ENCODE measurements around the gene FHOD3. TPM values are rescaled to one million over a fixed set of nuclear protein-coding genes. Genes with fewer than 3 reads are reported as not detected.

The FHOD3 gene
- total RNA-seq, 2 experiments from 2014 or later = not detected

DNA sequence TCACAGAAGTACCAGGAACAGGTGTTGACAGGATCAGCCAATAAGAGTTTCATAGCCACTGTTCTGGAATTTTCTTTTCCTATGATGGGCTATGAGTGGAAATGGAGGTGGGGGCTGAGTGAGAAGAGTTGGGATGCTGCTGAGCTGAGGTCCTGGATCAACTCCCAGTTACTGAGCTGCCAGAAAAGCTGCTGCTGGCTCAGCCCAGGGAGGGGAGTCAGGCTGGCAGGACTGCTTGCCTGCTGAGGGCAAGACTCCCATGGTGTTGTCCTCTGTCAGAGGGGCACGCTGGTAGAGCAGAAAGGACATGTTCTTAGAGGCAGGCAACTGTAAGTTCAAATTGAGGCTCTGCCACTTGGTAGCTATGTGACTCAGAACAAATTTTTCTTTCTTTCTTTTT lies 519.5 kb downstream of the FHOD3 start:
- peaks cover 21% of the 10 kb centered on the region for H3K36me3 Mint-ChIP-seq

DNA sequence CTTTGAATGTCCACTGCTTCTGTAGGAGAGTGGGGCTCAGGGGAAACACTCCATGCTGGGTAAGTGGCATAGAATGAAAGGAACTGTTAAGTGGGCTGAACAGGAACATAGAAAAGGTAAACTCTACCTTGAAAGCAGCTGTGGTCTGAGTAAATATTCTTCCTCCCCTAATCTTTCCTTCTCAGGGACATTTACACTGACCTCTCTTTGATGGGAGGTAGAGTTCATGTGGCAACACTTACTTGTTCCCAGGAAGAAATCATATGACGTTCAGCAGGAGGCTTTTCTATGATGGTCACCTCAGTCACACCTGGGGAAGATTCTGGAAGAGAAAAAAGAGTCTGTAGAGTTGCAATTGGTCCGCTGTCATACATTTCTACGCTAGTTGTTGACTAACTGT lies 521.1 kb downstream of the FHOD3 start:
- Mint-ChIP-seq H3K36me3 (peaks cover 22% of the 10 kb centered on the region), H3K27ac (no peak overlapping the region), H3K27me3 (no peaks in the 10 kb centered on the region), H3K4me3 (no peak overlapping the region), H3K9me3 (no peaks in the 10 kb centered on the region), H3K4me1 (ENCODE audit: low read depth) (peaks cover 8% of the 10 kb centered on the region)
- DNase-seq = no peak
- intact Hi-C loops (cut with micrococcal nuclease) = no loop called here
- POLR2A ChIA-PET = no interaction called here
- CTCF ChIA-PET = interaction anchor here (1.3 kb wide), 1 partner anchor 11 kb away, joined by 3 read pairs; no protein-coding TSS in a partner anchor

More for the DNA sequence above, 519.5 kb downstream of the FHOD3 start:
- CTCF ChIA-PET = interaction anchor here (0.7 kb wide), 1 partner anchor 1726 kb away, joined by 3 read pairs; no protein-coding TSS in a partner anchor
- DNase-seq = no peak
- Mint-ChIP-seq H3K9me3 (no peaks in the 10 kb centered on the region), H3K4me3 (no peak overlapping the region), H3K4me1 (ENCODE audit: low read depth) (peaks cover 15% of the 10 kb centered on the region), H3K27ac (no peak overlapping the region), H3K27me3 (no peaks in the 10 kb centered on the region)
- intact Hi-C loops (cut with micrococcal nuclease) = no loop called here
- POLR2A ChIA-PET = no interaction called here

DNA sequence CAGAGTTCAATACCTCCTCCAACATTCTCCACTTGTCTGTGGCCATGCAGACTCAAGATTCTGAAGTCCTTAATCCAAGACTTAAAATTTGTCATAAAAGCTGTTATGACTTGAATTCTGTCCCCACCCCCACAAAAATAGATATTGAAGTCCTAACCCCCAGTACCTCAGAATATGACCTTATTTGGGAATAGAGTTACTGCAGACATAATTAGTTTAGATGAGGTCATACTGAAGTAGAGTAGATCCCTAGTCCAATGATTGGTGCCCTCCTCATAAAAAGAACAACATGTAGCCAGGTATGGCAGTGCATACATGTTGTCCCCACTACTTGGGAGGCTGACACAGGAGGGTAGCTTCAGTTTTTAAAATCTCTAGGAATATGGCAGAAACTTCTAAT lies 522.1 kb downstream of the FHOD3 start:
- ChIA-PET CTCF (no interaction called here), POLR2A (no interaction called here)
- intact Hi-C loops (cut with micrococcal nuclease) = loop anchor here (10.0 kb wide), 1 partner anchor 1325 kb away; the partner anchor contains the start of gene INO80C
- Mint-ChIP-seq H3K36me3 (peaks cover 18% of the 10 kb centered on the region), H3K9me3 (no peaks in the 10 kb centered on the region), H3K27ac (no peak overlapping the region), H3K27me3 (no peaks in the 10 kb centered on the region), H3K4me1 (ENCODE audit: low read depth) (no peaks in the 10 kb centered on the region), H3K4me3 (no peak overlapping the region)
- DNase-seq = no peak

DNA sequence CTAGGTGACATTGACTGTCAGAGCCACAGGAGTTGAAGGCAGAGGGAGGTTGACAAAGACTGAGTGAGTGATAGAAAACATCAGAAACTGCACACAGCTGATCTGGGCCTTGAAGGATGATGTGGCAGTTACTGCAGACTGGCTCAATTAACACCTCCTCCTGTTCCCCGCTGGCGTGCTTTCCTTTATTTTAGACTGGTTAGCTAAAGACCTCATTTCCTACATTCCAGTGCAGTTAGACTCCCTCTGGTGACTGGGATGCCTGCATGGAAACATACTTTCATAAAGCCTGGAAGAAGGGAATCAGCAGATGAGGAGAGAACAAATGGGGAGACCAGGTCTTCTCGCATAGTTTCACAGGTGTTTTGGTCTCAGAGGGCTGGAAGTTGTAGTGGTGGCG lies 524.2 kb downstream of the FHOD3 start:
- Mint-ChIP-seq H3K36me3 (peaks cover 17% of the 10 kb centered on the region), H3K27ac (no peak overlapping the region), H3K27me3 (no peaks in the 10 kb centered on the region), H3K9me3 (no peaks in the 10 kb centered on the region), H3K4me1 (ENCODE audit: low read depth) (peaks cover 4% of the 10 kb centered on the region), H3K4me3 (no peak overlapping the region)
- CTCF ChIA-PET = interaction anchor here (1.4 kb wide), 1 partner anchor 10 kb away, joined by 5 read pairs; no protein-coding TSS in a partner anchor
- DNase-seq = no peak
- POLR2A ChIA-PET = no interaction called here
- intact Hi-C loops (cut with micrococcal nuclease) = loop anchor here (10.0 kb wide), 1 partner anchor 1327 kb away; the partner anchor contains the start of gene INO80C

DNA sequence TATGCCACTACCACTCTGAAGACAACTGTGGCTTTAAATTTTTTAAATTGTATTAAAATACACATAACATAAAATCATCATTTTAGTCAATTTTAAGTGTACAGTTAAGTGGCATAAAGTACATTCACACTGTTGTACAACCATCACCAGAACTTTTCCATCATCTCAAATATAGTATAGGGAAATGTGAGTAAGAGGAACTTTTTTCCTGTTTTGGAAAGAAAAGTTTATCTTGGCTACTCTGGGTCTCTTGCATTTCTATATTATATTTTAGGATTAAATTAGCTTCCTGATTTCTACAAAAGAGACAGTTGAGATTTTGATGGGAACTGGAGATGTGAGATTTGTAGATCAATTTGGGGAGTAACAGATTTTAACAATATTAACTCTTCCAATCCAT lies 528.0 kb downstream of the FHOD3 start:
- no peak overlapping the region for H3K4me3 Mint-ChIP-seq
- POLR2A ChIA-PET = no interaction called here
- H3K36me3 Mint-ChIP-seq = peaks cover 8% of the 10 kb centered on the region
- CTCF ChIA-PET = interaction anchor here (1.3 kb wide), 1 partner anchor 15 kb away, joined by 4 read pairs; no protein-coding TSS in a partner anchor
- no peak for DNase-seq
- H3K4me1 Mint-ChIP-seq (ENCODE audit: low read depth) = peaks cover 22% of the 10 kb centered on the region
- H3K27me3 Mint-ChIP-seq = no peaks in the 10 kb centered on the region
- intact Hi-C loops (cut with micrococcal nuclease) = loop anchor here (10.0 kb wide), 1 partner anchor 1331 kb away; the partner anchor contains the start of gene INO80C
- no peaks in the 10 kb centered on the region for H3K9me3 Mint-ChIP-seq
- no peak overlapping the region for H3K27ac Mint-ChIP-seq

DNA sequence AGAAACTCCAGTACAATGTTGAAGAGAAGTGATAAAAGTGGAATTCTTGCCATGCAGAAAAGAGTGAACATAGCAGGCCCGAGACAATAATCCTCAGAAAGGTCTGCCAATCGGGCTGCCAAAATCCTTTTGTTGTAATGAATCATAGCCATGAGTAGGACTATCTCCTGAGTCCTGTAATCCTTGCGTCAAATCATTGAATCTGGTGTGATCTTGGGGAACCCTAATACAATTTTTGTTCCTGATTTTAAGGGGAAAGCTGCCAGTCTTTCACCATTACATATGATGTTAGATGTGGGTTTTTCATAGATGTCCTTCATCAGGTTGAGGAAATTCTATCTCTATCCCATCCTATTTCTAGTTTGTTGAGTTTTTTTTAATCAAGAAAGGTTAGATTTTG lies 529.0 kb downstream of the FHOD3 start:
- no peak overlapping the region for H3K4me3 Mint-ChIP-seq
- peaks cover 32% of the 10 kb centered on the region for H3K4me1 Mint-ChIP-seq (ENCODE audit: low read depth)
- no peak for DNase-seq
- intact Hi-C loops (cut with micrococcal nuclease) = loop anchor here (10.0 kb wide), 1 partner anchor 1332 kb away; the partner anchor contains the start of gene INO80C
- H3K9me3 Mint-ChIP-seq = no peaks in the 10 kb centered on the region
- H3K27me3 Mint-ChIP-seq = no peaks in the 10 kb centered on the region
- POLR2A ChIA-PET = no interaction called here
- peaks cover 8% of the 10 kb centered on the region for H3K36me3 Mint-ChIP-seq
- no peak overlapping the region for H3K27ac Mint-ChIP-seq
- CTCF ChIA-PET = interaction anchor here (1.3 kb wide), 1 partner anchor 16 kb away, joined by 4 read pairs; no protein-coding TSS in a partner anchor

DNA sequence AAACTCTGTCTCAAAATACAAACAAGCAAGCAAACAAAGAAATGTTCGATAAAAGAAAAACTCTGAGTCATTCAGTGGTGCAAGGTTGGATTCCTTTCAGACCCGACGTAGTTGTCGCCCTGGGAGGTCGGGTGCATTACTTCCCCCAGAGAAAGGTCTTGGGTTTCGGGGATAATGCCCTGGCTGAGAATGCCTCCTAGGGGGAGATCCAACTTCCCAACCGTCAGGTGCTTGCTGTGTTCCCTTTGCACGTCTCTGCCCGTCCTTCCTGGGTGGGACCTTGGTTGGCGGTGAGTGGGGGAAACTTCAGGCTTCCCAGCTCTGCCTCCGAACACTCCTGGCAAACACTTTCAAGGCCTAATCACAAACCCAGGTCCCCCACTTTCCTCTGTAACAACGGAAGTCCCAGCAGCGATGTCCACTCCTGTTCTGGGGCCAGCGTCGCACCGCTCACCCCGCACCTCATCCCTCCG lies 530.7 kb downstream of the FHOD3 start:
- Mint-ChIP-seq H3K27me3 (no peaks in the 10 kb centered on the region), H3K27ac (peak overlapping the region; percentile 91), H3K4me1 (ENCODE audit: low read depth) (peaks cover 36% of the 10 kb centered on the region), H3K9me3 (no peaks in the 10 kb centered on the region), H3K36me3 (peaks cover 7% of the 10 kb centered on the region), H3K4me3 (peak overlapping the region; percentile 98)
- intact Hi-C loops (cut with micrococcal nuclease) = loop anchor here (1.0 to 10.0 kb wide), 4 partner anchors 699 to 1333 kb away; partner anchors contain the start of genes ELP2, INO80C, RMP24 and RPRD1A
- POLR2A ChIA-PET = interaction anchor here (1.2 to 1.3 kb wide), 2 partner anchors 17 to 699 kb away, joined by 3 to 5 read pairs; partner anchors contain the start of gene SLC39A6
- no peak for DNase-seq
- CTCF ChIA-PET = interaction anchor here (1.2 to 2.5 kb wide), 4 partner anchors 11 to 140 kb away, joined by 4 to 9 read pairs (median 6); no protein-coding TSS in a partner anchor

DNA sequence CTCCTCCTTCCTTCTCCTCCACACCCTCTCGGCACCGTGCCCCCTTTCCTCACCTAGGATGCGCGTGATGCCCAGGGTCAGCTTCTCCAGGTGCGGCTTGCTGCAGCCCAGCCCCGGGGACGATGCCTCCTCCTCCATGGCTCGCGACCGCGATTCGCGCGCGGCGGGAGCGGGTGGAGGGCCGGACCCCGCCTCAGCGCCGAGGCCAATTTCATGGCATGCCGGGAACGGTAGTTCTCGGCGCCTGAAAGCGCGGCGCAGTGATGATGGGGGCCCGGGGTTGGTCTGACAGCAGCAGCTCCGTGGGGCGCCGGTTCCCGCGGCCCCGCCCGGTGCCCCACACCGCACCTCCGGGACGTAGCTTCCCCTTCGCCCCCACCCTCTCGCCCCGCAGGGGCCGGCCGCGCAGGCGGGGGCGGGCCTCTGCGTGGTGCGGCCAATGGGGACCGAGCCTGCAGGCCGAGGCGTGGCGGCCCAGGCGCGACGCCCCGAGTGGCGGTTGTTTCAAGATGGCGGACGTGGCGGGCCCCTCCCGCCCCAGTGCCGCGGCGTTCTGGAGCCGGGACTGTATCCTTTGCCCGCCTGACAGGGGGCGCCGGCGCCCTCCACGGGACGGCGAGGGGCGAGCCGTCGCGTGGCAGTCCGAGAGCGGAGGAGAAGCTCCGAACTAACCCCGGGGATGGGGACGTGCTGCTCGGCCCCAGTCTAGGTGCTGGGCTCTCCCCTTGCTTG lies 531.3 kb downstream of the FHOD3 start, which contains the start of the genes KIAA1328 and TPGS2:
Gene KIAA1328 (plus strand): TSS at position 498 of the 732 bp plus-strand sequence. CDS start 12 bp downstream, at position 510.
Gene TPGS2 (minus strand): TSS at position 373 of the 732 bp plus-strand sequence. CDS start 235 bp downstream, at position 138.
- Mint-ChIP-seq H3K4me1 (ENCODE audit: low read depth) (peaks cover 38% of the 10 kb centered on the region), H3K9me3 (no peaks in the 10 kb centered on the region), H3K27ac (peak within 1 kb of the TSS; percentile 91), H3K36me3 (peaks cover 7% of the 10 kb centered on the region), H3K4me3 (peak within 1 kb of the TSS; percentile 98), H3K27me3 (no peaks in the 10 kb centered on the region)
- CTCF ChIA-PET = interaction anchor here (1.0 to 2.5 kb wide), 6 partner anchors 11 to 141 kb away, joined by 3 to 9 read pairs (median 4); no protein-coding TSS in a partner anchor
- DNase-seq = peak; percentile 93
- intact Hi-C loops (cut with micrococcal nuclease) = loop anchor here (1.0 to 10.0 kb wide), 4 partner anchors 699 to 1334 kb away; partner anchors contain the start of genes ELP2, INO80C, RMP24 and RPRD1A
- POLR2A ChIA-PET = interaction anchor here (1.0 to 1.3 kb wide), 3 partner anchors 10 to 700 kb away, joined by 3 to 5 read pairs (median 3); partner anchors contain the start of gene SLC39A6

Other genes with a start within 250 kb of the FHOD3 start
- gene RPRD1A, start 230.2 kb upstream of the FHOD3 start, total RNA-seq = 10 to 100 TPM; 25.9 to 29.6 TPM
- 10 to 100 TPM; 23.7 to 24.3 TPM for gene SLC39A6, start 168.4 kb upstream of the FHOD3 start, total RNA-seq
- 10 to 100 TPM; 83.7 to 84.4 TPM for gene ELP2, start 167.8 kb upstream of the FHOD3 start, total RNA-seq
- gene MOCOS, start 110.2 kb upstream of the FHOD3 start, total RNA-seq = under 1 TPM; 0.17 to 0.36 TPM